Medulla oblongata (tissue), 1 donor: ENCODE measurements around the gene COA6.
"Not testable (repeated sequence)": the region's sequence is repeated elsewhere in the genome, so short reads cannot be mapped to it uniquely, and the experiment has no call there.

Source experiments
- DNase-seq: peaks from one replicate; pipeline ENCODE4 v3.0.0-alpha.2; 2015; ENCODE audit errors: extremely low spot score

The COA6 gene

DNA sequence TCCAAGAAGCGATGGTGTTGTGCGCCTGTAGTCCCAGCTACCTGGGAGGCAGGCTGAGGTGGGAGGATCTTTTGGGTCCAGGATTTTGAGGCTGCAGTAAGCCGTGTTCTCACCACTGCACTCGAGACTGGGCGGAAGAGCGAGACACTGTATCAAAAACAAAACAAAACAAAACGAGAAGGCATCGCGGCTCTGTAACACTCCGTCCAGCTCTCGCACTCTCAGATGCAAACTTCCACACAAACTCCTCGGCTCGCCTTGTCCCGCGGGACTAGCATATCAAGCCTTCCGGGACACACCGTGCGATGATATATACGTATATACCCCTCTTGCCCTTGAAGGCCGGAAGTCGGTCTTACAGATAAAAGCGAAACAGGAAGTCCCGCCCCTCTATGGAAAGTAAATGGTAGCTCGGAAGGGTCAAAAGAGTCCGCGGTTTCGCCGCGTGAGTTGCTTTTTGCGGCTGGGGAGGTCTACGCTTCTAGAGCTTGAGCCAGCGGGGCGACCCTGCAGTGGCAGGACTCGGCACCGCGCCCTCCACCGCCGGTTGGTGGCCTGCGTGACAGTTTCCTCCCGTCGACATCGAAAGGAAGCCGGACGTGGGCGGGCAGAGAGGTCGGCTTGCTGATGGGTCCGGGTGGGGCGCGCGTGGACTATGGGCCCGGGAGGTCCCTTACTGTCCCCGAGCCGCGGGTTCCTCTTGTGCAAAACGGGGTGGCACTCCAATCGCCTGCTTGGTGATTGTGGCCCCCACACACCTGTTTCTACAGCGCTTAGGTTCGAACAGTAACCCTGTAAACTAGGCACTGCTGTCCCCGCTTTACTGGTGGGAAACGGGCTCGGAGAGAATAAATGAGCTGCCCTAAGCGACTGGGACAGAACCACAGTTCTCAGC lies at the start of gene COA6:
COA6 (plus strand) TSS at position 393 of the 895 bp plus-strand sequence; CDS start at position 404, 11 bp downstream.
- peak; percentile 93 for DNase-seq

DNA sequence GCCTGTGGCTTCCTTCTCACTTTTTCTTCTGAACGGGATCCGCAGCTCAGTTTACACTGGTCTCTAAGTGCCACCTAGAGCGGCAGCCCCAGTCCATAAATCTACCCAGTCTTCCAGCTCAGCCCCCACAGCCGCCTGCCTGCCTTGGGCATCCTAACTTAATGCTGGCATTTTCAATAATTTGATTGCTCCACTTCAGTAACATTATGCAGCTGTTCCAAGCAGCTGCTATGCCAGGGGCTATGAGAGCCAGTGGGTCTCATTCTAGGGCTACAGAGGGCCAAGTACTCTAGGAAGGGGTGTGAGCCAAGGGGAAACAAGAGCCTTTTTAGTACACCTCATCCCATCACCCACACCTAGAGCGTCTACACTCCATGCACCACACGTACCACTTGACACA lies 48.4 kb upstream of the COA6 start:
- DNase-seq: no peak

DNA sequence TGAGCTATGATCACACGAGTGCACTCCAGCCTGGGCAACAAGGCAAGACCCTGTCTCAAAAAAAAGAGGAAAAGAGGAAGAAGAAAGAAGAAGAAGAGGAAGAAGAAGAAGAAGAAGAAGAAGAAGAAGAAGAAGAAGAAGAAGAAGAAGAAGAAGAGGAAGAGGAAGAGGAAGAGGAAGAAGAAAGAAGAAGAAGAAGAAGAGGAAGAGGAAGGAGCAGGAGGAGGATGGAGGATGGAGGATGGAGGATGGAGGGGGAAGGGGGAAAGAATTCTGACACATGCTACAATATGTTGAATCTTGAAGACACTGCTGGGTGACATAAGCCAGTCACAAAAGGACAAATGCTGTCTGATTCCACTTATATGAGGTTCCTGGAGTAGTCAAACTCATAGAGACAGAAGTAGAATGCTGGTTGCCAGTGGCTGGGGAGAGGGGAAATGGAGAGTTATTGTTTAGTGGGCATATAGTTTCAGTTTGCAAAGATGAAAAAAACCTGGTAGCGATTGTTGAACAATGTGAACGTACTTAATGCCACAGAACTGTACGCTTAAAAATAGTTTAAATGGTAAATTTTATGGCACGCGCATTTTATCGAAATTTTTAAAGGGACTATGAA lies 47.3 kb upstream of the COA6 start:
- DNase-seq: no peak

DNA sequence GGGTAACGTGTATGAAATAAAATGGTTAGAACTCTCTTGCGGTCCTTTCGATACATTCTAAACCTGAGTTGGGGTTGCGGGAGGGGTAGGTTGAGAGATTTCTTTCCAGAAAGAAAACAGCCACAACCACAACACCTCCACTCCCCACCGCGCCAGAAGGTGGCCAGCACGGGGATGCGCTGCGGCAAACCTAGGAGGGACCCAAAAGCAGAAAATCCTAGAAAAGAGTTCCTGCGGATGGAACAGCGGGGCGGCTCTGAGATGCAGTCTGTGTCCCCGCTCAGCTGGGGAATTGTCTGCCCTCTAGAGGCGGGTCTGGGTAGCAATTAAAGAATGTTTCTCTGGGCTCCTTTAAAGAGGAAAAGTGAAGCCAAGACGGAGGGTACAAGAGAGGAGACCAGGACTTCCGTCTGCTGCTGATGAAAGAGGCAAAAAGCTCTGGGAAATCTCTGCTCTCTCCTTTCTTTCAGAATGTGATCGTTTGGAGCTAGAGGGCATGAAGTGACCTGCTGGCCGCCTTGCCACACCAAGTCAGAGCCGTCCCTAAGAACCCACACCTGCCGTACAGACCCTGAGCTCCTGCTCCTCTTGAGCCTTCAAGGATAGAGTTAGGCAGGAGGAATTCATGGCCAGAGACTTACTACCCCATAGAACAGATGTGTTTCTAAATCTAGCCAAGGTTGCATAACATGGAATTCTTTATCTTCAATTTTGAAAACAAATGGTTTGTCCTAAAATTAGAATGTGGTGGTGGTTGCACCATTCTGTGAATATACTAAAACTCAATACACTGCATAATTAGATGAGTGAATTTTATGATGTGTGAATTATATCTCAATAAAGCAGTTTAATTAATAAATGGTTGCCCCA lies 46.5 kb upstream of the COA6 start:
- peak; percentile 75 for DNase-seq

GRCh38 chr1:234327577-234328164 lies 45.6 kb upstream of the COA6 start:
- DNase-seq: no peak

GRCh38 chr1:234330843-234331215 lies 42.4 kb upstream of the COA6 start:
- no peak for DNase-seq

DNA sequence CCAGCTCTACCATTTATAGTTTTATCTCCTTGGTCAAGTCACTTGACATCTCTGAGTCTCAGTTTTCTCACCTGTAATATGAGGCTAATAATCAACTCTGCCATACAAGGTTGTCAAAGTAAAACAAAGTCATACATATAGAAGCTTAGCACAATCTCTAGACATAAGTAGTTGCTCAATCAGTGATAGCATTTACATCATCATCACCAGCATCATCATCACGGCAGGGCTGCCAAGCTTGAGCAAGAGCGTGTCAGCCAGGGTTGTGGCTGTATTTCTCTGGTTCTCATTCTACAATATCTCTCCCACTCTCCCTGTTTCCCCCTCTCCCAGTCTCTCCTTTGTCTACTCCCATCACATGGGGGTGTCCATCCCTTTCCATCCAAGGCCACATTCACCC lies 41.7 kb upstream of the COA6 start:
- no peak for DNase-seq

- DNase-seq: no peak
Measured at GRCh38 chr1:234336359-234336758, 36.9 kb upstream of the COA6 start.

DNA sequence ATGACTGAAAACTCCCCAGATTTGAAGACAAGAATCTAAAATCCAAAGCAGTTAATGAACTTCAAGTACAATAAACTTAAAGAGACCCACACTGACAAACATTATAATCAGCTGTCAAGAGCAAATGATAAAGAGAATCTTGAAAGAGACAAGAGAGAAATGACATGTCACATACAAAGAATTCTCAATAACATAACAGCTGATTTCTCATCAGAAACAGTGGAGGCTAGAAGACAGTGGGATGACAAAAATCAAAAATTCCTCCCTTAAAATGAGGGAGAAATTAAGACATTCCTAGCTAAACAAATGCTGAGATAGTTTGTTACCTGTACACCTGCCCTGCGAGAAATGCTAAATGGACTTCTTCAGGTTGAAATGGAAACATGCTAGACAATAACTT lies 36.0 kb upstream of the COA6 start:
- DNase-seq: no peak

DNA sequence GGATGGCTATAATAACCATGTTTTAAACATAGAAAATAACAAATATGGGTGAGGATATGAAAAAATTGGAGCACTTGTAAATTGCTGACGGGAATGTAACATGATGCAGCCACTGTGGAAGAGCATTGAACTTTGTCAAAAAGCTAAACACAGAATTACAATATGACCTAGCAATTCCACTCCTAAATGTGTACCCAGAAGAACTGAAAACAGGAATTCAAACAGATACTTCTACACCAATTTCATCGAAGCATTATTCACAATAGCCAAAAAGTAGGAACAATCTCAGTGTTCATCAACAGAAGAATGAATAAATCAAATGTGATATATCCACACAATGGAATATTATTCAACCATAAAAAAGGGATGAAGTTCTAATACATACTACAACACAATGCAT lies 32.7 kb upstream of the COA6 start:
- no peak for DNase-seq

DNA sequence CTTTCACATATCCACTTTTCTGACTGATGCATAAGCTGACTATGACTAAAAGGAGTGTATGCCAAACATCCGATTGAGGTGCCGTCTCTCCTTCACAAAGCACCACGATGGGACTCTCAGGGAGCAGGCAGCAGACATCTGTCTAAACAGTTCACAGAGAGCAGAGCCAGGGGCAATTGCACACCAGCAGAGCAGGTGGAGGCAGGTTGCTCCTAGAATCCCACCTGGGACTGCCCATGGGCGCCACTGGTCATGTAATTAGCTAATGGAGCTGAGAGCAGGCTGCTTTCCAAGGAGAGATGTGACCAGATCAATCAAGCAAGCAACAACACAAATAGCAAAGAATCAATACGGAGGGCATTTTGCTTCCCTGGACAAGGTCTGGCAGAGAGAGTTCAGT lies 30.5 kb upstream of the COA6 start:
- no peak for DNase-seq

DNA sequence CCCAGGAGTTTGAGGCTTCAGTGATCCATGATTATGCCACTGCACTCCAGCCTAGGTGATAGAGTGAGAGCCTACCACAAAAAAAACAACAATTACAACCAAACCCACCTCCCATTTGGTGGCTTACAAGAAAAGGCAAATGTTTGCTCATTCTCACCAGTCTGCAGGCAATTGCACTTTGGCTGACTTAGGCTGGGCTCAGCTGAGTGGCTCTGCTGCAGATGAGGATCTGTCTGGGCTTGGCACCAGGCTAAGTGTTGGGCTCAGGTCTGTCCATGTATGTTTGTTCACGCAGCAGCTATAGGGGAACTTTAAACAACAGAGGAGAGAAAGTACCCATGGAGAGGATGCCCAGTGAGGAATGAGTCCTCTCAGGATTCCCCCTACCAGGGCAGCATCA lies 28.0 kb upstream of the COA6 start:
- no peak for DNase-seq

DNA sequence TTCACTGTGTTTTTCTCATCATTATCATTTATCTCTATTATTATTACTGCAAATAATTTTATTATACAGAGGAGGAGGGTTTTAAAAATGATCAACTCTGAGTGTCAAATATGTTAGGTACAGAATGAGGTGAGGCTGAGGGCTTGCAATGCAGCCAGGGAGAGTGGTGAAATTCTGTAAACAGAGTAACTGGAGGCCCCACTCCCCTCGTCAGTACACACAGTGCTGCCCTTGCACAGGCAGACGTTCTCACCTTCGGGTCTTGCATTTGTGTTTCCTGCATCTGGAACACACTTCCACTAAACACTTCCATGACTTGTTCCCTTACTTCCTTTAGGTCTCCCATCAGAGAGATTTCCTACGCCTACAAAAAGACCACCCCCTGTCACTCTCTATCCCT lies 24.3 kb upstream of the COA6 start:
- DNase-seq: no peak

DNA sequence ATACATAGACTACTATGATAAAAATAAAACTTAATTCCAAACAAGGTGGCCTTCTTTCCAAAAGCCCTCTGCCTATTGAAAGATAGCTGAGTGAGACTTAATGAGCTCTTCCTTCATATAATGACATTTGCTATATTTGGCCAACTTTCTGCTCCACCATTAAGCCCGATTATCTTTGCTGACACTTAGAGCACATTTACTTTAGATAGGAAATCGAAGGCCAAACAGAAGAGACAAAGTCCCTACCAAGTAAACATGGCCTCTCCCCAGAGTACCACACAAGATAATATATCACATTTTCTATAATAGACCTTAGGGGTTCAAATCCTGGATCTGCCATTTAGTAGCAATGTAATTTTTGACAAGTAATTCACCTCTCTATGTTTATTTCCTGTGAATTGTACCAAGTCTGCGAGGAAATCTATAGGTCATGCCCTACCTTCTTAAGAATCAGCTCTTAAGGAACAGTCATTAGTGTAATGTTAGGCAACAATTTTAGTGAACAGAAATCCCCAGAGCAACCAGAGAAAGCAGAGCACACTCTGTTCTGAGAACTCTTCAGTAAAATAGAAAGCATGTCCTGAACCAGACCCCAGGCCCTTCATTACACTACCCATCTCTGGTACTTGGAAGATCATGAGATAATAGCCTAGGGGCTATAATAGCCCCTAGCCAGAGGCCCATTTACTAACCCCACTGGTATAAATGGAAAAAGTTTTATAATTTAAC lies 17.3 kb upstream of the COA6 start:
- DNase-seq: no peak

GRCh38 chr1:234356615-234357269 lies 16.5 kb upstream of the COA6 start:
- DNase-seq: not testable (repeated sequence)

- no peak for DNase-seq
Measured at GRCh38 chr1:234357831-234358230, 15.4 kb upstream of the COA6 start.

GRCh38 chr1:234361102-234361603 lies 12.1 kb upstream of the COA6 start:
- DNase-seq: no peak

DNA sequence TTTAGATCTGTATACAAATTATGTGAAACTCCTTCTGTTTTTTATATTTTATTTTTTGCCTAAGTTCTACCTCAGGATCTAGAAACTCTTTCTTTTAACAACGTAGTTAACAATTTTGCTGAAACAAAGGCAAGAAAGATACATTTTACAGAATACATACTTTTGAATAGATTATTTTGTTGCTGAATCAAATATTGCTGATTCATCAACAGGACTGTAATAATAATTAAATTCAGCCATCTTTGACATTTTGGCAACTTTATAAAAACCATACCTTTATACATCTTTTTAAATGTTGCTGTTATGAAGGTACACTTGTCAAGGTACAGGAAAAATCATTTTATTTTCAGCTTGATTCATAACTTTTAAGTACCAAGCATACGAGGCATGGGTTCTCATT lies 10.7 kb upstream of the COA6 start:
- DNase-seq: no peak

GRCh38 chr1:234368320-234369032 lies 4.8 kb upstream of the COA6 start:
- DNase-seq: no peak

DNA sequence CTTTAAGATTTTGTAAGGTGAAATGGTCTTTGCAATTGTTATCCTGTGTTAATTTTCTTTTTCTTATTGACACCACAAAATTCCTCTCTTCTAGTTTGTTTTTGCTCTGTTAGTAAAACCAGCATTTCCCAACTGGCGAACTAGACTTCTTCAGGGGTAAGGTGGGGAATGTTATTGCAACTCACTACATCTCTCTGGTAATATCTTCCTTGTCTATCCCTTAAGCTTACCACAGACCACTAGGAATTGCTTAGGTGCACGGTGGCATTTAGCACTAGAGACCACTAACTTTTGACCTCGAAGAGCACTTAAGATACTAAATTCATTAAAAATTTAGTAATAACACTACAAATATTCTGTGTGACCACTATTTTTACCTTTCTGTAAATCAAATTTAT lies 4.2 kb upstream of the COA6 start:
- DNase-seq: no peak
